ENCODE results near the gene UBR2.
"Not testable (repeated sequence)": the region's sequence is repeated elsewhere in the genome, so short reads cannot be mapped to it uniquely, and the experiment has no call there.

The UBR2 gene

GRCh38 chr6:42727087-42727611, 163.3 kb downstream of the UBR2 start:
- no peak for DNase-seq (ENCODE audit: low spot score)

GRCh38 chr6:42727627-42728026, 163.8 kb downstream of the UBR2 start:
- DNase-seq (ENCODE audit: low spot score), result no peak

GRCh38 chr6:42729731-42730130, 165.9 kb downstream of the UBR2 start:
- no peak for DNase-seq (ENCODE audit: low spot score)

- not testable (repeated sequence) for DNase-seq (ENCODE audit: low spot score)
Measured at GRCh38 chr6:42733867-42734481, 170.1 kb downstream of the UBR2 start.

GRCh38 chr6:42735976-42736375, 172.1 kb downstream of the UBR2 start:
- DNase-seq (ENCODE audit: low spot score), result no peak

GRCh38 chr6:42740725-42741124, 176.9 kb downstream of the UBR2 start:
- DNase-seq (ENCODE audit: low spot score), result no peak

GRCh38 chr6:42742116-42742894, 178.5 kb downstream of the UBR2 start:
- no peak for DNase-seq (ENCODE audit: low spot score)

All from putamen (tissue), 1 donor.